SK-N-SH (cell line): Measurements from ENCODE around the gene RER1. TPM values are rescaled to one million over a fixed set of nuclear protein-coding genes. Genes with fewer than 3 reads are reported as not detected.

ENCODE experiments used
- CTCF ChIA-PET: fragments of 300-600, 350-600 bp; formaldehyde crosslinking; extraction: SDS; loops from one replicate; lab custom pipeline; 2021; lab: Yijun Ruan, JAX
- POLR2A ChIA-PET: fragments of 350-600 bp; sonication (Branson Sonifier 250); formaldehyde crosslinking; extraction: SDS; loops from one replicate; lab custom pipeline; 2020; ENCODE audit warnings: antibody characterized with exemption, inconsistent platforms; lab: Yijun Ruan, JAX
- DNase-seq: peaks from one replicate; pipeline ENCODE4 v3.0.0; 2012
- H2AFZ ChIP-seq: fragments of 200-600 bp; sonication (generic); 2 replicates; pipeline ENCODE4 v1.8.1; 2016; ENCODE audit warnings: antibody characterized with exemption, mild to moderate bottlenecking, low read depth
- H3F3A ChIP-seq: fragments of 200-600 bp; sonication (generic); replicated peaks from 2 replicates; pipeline ENCODE3; 2016; ENCODE audit warnings: antibody characterized with exemption, mild to moderate bottlenecking; ENCODE audit not compliant: insufficient read depth
- H3K27ac ChIP-seq, 2 experiments: fragments of 200-500 bp in 1 of 2; fragments of 200-600 bp in 1 of 2; sonication (Bioruptor generic) in 1 of 2; sonication (generic), shearing (Covaris generic) in 1 of 2; 2 replicates each; pipeline versions ENCODE4 v1.5.1 to v1.6.1; 2014 to 2016; ENCODE audit warnings: low read depth in 2 of 2, inconsistent platforms in 1 of 2, low read length in 1 of 2, mild to moderate bottlenecking in 1 of 2, mixed read lengths in 1 of 2
- H3K27me3 ChIP-seq: fragments of 200-600 bp; sonication (generic), shearing (Covaris generic); 2 replicates; pipeline ENCODE4 v1.6.1; 2016; ENCODE audit warnings: mixed run types; ENCODE audit not compliant: insufficient read depth
- H3K36me3 ChIP-seq, 2 experiments: fragments of 200-500 bp in 1 of 2; fragments of 200-600 bp in 1 of 2; sonication (Bioruptor generic) in 1 of 2; sonication (generic) in 1 of 2; replicated peaks in 1 of 2; 2 replicates each; pipeline versions ENCODE3 to v1.5.1; 2014 to 2016; ENCODE audit warnings: low read length in 1 of 2, mild to moderate bottlenecking in 1 of 2; ENCODE audit not compliant: insufficient read depth in 2 of 2, control insufficient read depth in 1 of 2
- H3K4me1 ChIP-seq, 2 experiments: fragments of 200-500 bp in 1 of 2; fragments of 200-600 bp in 1 of 2; sonication (Bioruptor generic) in 1 of 2; sonication (generic), shearing (Covaris generic) in 1 of 2; 2 replicates each; pipeline versions ENCODE4 v1.5.1 to v1.6.1; 2014 to 2016; ENCODE audit warnings: low read depth in 1 of 2, low read length in 1 of 2, mixed run types in 1 of 2; ENCODE audit not compliant: insufficient read depth in 2 of 2, control insufficient read depth in 1 of 2
- H3K4me2 ChIP-seq: fragments of 200-600 bp; sonication (generic), shearing (Covaris generic); 2 replicates; pipeline ENCODE4 v1.6.1; 2017; ENCODE audit warnings: mixed run types
- H3K4me3 ChIP-seq, 2 experiments: fragments of 200-500 bp in 1 of 2; fragments of 200-600 bp in 1 of 2; sonication (Bioruptor generic) in 1 of 2; sonication (generic), shearing (Covaris generic) in 1 of 2; 2 replicates each; pipeline versions ENCODE4 v1.5.1 to v1.8.1; 2014 to 2016; ENCODE audit warnings: low read depth in 2 of 2, inconsistent platforms in 1 of 2, low read length in 1 of 2, mild to moderate bottlenecking in 1 of 2, mixed read lengths in 1 of 2, moderate library complexity in 1 of 2
- H3K79me2 ChIP-seq: fragments of 200-600 bp; sonication (generic); 2 replicates; pipeline ENCODE4 v1.8.1; 2017; ENCODE audit warnings: mild to moderate bottlenecking; ENCODE audit not compliant: insufficient read depth
- H3K9ac ChIP-seq: fragments of 200-600 bp; sonication (generic); 2 replicates; pipeline ENCODE4 v1.6.1; 2017; ENCODE audit warnings: mixed run types
- H3K9me2 ChIP-seq: fragments of 200-600 bp; sonication (generic); 2 replicates; pipeline ENCODE4 v1.6.1; 2017; ENCODE audit warnings: mixed run types
- H3K9me3 ChIP-seq: fragments of 200-600 bp; sonication (generic); 2 replicates; pipeline ENCODE4 v1.6.1; 2017; ENCODE audit warnings: mixed run types, mild to moderate bottlenecking, moderate library complexity
- H4K20me1 ChIP-seq: fragments of 200-600 bp; sonication (generic); 2 replicates; pipeline ENCODE4 v1.6.1; 2017; ENCODE audit warnings: mild to moderate bottlenecking, mixed run types; ENCODE audit not compliant: insufficient read depth
- CHD2 ChIP-seq: fragments of 150-350 bp; IDR thresholded peaks from 2 replicates; pipeline ENCODE4 v1.6.1; 2018; ENCODE audit warnings: low read length; ENCODE audit not compliant: partially characterized antibody
- FOSL2 ChIP-seq: IDR thresholded peaks from 2 replicates; pipeline ENCODE4 v1.4.0; 2012; ENCODE audit warnings: low read depth, mild to moderate bottlenecking, moderate library complexity, borderline replicate concordance
- FOXJ3 ChIP-seq: sonication (generic); formaldehyde crosslinking; IDR thresholded peaks from 2 replicates; pipeline ENCODE4 v1.5.1; 2020; ENCODE audit warnings: mild to moderate bottlenecking, missing genetic modification reagents
- FOXM1 ChIP-seq: IDR thresholded peaks from 2 replicates; pipeline ENCODE4 v1.4.0; 2012; ENCODE audit warnings: low read depth, mild to moderate bottlenecking
- GABPA ChIP-seq: IDR thresholded peaks from 2 replicates; pipeline ENCODE4 v1.4.0; 2012; ENCODE audit warnings: low read depth, mild to moderate bottlenecking
- MAX ChIP-seq: IDR thresholded peaks from 2 replicates; pipeline ENCODE4 v1.4.0; 2012; ENCODE audit warnings: low read depth
- MXI1 ChIP-seq: IDR thresholded peaks from 2 replicates; pipeline ENCODE4 v1.6.1; 2012; ENCODE audit warnings: mild to moderate bottlenecking, low read depth, low read length, improper control_type of control experiment
- NFIC ChIP-seq: IDR thresholded peaks from 2 replicates; pipeline ENCODE4 v1.4.0; 2012; ENCODE audit warnings: borderline replicate concordance
- NRF1 ChIP-seq: IDR thresholded peaks from 2 replicates; pipeline ENCODE4 v1.6.1; 2012; ENCODE audit warnings: low read depth, mild to moderate bottlenecking, low read length
- PBX3 ChIP-seq: IDR thresholded peaks from 2 replicates; pipeline ENCODE4; 2012
- POLR2AphosphoS5 ChIP-seq: IDR thresholded peaks from 2 replicates; pipeline ENCODE4 v1.6.1; 2012; ENCODE audit warnings: low read depth, low read length
- RAD21 ChIP-seq: IDR thresholded peaks from 2 replicates; pipeline ENCODE4 v1.6.1; 2012; ENCODE audit warnings: mild to moderate bottlenecking, low read length
- SIN3A ChIP-seq: IDR thresholded peaks from 2 replicates; pipeline ENCODE4 v1.6.1; 2012; ENCODE audit warnings: low read depth, mild to moderate bottlenecking, low read length, moderate library complexity, borderline replicate concordance
- USF1 ChIP-seq: IDR thresholded peaks from 2 replicates; pipeline ENCODE4 v1.4.0; 2012; ENCODE audit warnings: low read depth, borderline replicate concordance
- YY1 ChIP-seq: IDR thresholded peaks from 2 replicates; pipeline ENCODE4 v1.4.0; 2012; ENCODE audit warnings: low read depth, mild to moderate bottlenecking
- WGBS: methylation state at CpG from one replicate; pipeline ENCODE4 v1.1.6; 2017; ENCODE audit warnings: low lambda C conversion rate; 5-methylcytosine and 5-hydroxymethylcytosine counted together
- polyA plus RNA-seq, 3 experiments: library from polyadenylated mRNA; depleted of rRNA; stranded (reverse); fragments of >200 nt; gene quantifications; 2 replicates each; pipeline ENCODE4 v1.2.3, GENCODE V29; 2012
- TF ChIP-seq, protein P1 (sequence below): fragments of 150-350 bp; IDR thresholded peaks from 2 replicates; pipeline ENCODE4 v1.6.1; 2017; ENCODE audit warnings: antibody characterized with exemption, low read length, low read depth, borderline replicate concordance

RER1 gene
- polyA plus RNA-seq, 1 of the 3 experiments (the other 2 are of a cell fraction): 181 TPM

GRCh38 chr1:2431103-2431502 lies 39.5 kb downstream of the RER1 start:
- CTCF ChIA-PET: interaction anchor here (1.0 to 3.5 kb wide), 7 partner anchors 10 to 116 kb away, joined by 3 to 13 read pairs (median 7); no protein-coding TSS in a partner anchor
- H3K9ac ChIP-seq: no peak overlapping the region
- H3K4me1 ChIP-seq: peaks cover 0 to 3% of the 10 kb centered on the region in 2 experiments; a peak in 1 of 4 replicates
- peaks cover 11% of the 10 kb centered on the region for H3K27me3 ChIP-seq
- no peak overlapping the region for H3K27ac ChIP-seq
- H4K20me1 ChIP-seq: no peaks in the 10 kb centered on the region
- 23% methylated on average over 4 of the region's 16 CpGs for WGBS
- H3K9me2 ChIP-seq: no peaks in the 10 kb centered on the region
- no peak overlapping the region for H2AFZ ChIP-seq
- no peak overlapping the region for H3K4me2 ChIP-seq
- no peaks in the 10 kb centered on the region for H3K9me3 ChIP-seq
- TF ChIP-seq USF1 (no peak), FOSL2 (no peak), NFIC (no peak), FOXJ3 (CRISPR knock-in tag) (no peak), YY1 (no peak)
- TF ChIP-seq, protein P1, sequence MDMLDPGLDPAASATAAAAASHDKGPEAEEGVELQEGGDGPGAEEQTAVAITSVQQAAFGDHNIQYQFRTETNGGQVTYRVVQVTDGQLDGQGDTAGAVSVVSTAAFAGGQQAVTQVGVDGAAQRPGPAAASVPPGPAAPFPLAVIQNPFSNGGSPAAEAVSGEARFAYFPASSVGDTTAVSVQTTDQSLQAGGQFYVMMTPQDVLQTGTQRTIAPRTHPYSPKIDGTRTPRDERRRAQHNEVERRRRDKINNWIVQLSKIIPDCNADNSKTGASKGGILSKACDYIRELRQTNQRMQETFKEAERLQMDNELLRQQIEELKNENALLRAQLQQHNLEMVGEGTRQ: no peak
- TF ChIP-seq, all 33 proteins: peak for 0
- no peak for DNase-seq
- no peaks in the 10 kb centered on the region for H3K79me2 ChIP-seq
- no peaks in the 10 kb centered on the region for H3F3A ChIP-seq
- H3K4me3 ChIP-seq: no peak overlapping the region
- no peaks in the 10 kb centered on the region for H3K36me3 ChIP-seq
- POLR2A ChIA-PET: no interaction called here

GRCh38 chr1:2431518-2431917 lies 39.9 kb downstream of the RER1 start:
- H3K79me2 ChIP-seq: no peaks in the 10 kb centered on the region
- no peaks in the 10 kb centered on the region for H3F3A ChIP-seq
- TF ChIP-seq SIN3A: no peak
- no peak for TF ChIP-seq MAX
- no peak for TF ChIP-seq CHD2
- TF ChIP-seq NFIC: no peak
- no peak for TF ChIP-seq YY1
- TF ChIP-seq FOXJ3 (CRISPR knock-in tag): no peak
- no peak for TF ChIP-seq FOXM1
- TF ChIP-seq RAD21: no peak
- TF ChIP-seq GABPA: no peak
- TF ChIP-seq FOSL2: no peak
- TF ChIP-seq MXI1: no peak
- no peak for TF ChIP-seq PBX3
- no peak for TF ChIP-seq NRF1
- TF ChIP-seq POLR2AphosphoS5: no peak
- TF ChIP-seq, all 33 proteins: peak for 0
- H3K36me3 ChIP-seq: no peaks in the 10 kb centered on the region
- no peak for DNase-seq
- H3K4me1 ChIP-seq: peaks cover 0 to 3% of the 10 kb centered on the region in 2 experiments; a peak in 1 of 4 replicates
- no peak overlapping the region for H3K27ac ChIP-seq
- H2AFZ ChIP-seq: no peak overlapping the region
- no peaks in the 10 kb centered on the region for H3K9me3 ChIP-seq
- 48% methylated on average over 6 of the region's 10 CpGs for WGBS
- H3K4me3 ChIP-seq: no peak overlapping the region
- ChIA-PET POLR2A (no interaction called here), CTCF (interaction anchor here (1.0 to 3.5 kb wide), 6 partner anchors 9 to 116 kb away, joined by 3 to 13 read pairs (median 9); no protein-coding TSS in a partner anchor)
- H4K20me1 ChIP-seq: no peaks in the 10 kb centered on the region
- H3K4me2 ChIP-seq: no peak overlapping the region
- peaks cover 11% of the 10 kb centered on the region for H3K27me3 ChIP-seq
- H3K9ac ChIP-seq: no peak overlapping the region
- no peaks in the 10 kb centered on the region for H3K9me2 ChIP-seq
